Measurements from ENCODE around the gene POLR1G. TPM values are rescaled to one million over a fixed set of nuclear protein-coding genes. Genes with fewer than 3 reads are reported as not detected.

POLR1G gene
- total RNA-seq, 1 experiment from 2014 or later: 25.5 TPM

DNA sequence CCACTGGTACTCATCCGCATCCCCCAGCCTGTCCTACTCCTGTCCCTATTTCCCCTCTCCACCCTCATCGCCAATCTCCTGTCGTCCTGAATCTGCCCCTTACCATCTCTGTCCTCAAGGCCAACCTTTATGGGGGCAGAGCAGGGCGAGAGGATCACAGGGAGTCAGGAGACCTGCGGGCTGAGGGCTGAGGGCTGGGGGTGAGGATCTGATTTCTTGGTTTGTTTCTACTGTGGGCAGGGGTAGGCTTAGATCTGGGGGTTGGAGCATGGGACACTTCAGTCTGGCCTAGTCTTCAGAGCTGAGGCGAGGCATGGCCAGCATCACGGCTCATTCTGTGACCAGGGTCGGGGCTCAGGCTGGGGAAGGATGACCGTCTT, 33.8 kb downstream of the POLR1G start:
- no peaks in the 10 kb centered on the region for H3K27me3 ChIP-seq (replicated peaks)
- H3K4me3 ChIP-seq: peak overlapping the region; percentile 76
- H3K4me1 ChIP-seq (replicated peaks): peaks cover 40% of the 10 kb centered on the region
- peak overlapping the region; percentile 94 for H3K27ac ChIP-seq
- no peaks in the 10 kb centered on the region for H3K36me3 ChIP-seq
- no peak for DNase-seq (ENCODE audit: low read depth in 1 of 2, low spot score in 2 of 2)
- H3K9me3 ChIP-seq (replicated peaks): no peaks in the 10 kb centered on the region; the same call in 1 of the 2 replicates

DNA sequence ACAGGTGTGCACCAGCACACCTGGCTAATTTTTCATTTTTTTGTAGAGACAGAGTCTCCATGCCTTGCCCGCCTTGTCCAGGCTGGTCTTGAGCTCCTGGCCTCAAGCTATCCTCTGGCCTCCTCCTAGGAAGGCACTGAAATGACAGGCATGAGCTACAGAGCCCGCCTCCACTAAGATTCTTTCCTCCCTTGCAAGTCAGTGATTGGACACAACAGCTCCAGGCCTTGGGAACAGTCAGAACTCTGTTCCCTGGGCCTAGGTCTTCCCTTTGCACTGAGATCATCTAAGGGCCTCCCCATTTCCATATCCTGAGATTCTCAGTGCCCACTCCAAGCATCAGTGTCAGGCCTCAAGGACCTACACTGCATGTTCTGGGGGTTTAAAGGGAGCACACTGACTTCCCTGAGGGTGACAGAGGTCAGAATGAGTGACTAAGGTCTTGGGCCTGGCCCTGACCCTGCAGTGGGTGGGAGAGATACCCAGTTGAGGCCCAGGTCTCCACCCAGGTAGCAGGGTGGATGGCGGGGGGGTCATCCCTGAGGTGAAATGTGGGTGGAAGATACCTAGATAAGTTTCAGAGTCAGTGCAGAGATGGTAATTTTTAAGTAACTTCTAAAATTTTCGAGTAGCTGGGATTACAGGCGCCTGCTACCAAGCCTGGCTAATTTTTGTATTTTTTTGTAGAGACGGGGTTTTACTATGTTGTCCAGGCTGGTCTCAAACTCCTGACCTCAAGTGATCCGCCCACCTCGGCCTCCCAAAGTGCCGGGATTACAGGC, 34.6 kb downstream of the POLR1G start:
- Histone ChIP-seq H3K4me3 (no peak overlapping the region), H3K27ac (no peak overlapping the region), H3K9me3 (replicated peaks) (no peaks in the 10 kb centered on the region; the same call in 1 of the 2 replicates), H3K36me3 (no peaks in the 10 kb centered on the region), H3K4me1 (replicated peaks) (peaks cover 40% of the 10 kb centered on the region), H3K27me3 (replicated peaks) (no peaks in the 10 kb centered on the region)
- no peak for DNase-seq (ENCODE audit: low read depth in 1 of 2, low spot score in 2 of 2)

DNA sequence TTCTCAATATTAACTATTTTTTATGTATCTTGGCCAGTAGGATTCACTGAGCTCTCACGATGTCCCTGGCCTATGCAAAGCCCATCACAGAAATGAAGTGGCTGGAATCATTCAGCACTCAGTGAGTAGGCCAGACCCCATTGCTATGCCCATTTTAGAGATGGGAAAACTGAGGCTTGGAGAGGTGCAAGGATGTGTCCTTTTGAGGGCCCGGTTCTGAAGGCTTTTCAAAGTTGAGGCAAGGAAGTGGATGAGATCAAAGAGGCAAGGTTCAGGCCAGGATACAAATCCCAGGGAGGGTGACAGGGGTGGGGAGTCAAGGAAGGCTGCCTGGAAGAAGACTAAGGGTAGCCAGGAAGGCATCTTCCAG, 35.9 kb downstream of the POLR1G start:
- DNase-seq (ENCODE audit: low read depth in 1 of 2, low spot score in 2 of 2): no peak
- no peaks in the 10 kb centered on the region for H3K36me3 ChIP-seq
- peaks cover 40% of the 10 kb centered on the region for H3K4me1 ChIP-seq (replicated peaks)
- H3K9me3 ChIP-seq (replicated peaks): no peaks in the 10 kb centered on the region; the same call in 1 of the 2 replicates
- H3K27me3 ChIP-seq (replicated peaks): no peaks in the 10 kb centered on the region
- no peak overlapping the region for H3K27ac ChIP-seq
- H3K4me3 ChIP-seq: no peak overlapping the region

DNA sequence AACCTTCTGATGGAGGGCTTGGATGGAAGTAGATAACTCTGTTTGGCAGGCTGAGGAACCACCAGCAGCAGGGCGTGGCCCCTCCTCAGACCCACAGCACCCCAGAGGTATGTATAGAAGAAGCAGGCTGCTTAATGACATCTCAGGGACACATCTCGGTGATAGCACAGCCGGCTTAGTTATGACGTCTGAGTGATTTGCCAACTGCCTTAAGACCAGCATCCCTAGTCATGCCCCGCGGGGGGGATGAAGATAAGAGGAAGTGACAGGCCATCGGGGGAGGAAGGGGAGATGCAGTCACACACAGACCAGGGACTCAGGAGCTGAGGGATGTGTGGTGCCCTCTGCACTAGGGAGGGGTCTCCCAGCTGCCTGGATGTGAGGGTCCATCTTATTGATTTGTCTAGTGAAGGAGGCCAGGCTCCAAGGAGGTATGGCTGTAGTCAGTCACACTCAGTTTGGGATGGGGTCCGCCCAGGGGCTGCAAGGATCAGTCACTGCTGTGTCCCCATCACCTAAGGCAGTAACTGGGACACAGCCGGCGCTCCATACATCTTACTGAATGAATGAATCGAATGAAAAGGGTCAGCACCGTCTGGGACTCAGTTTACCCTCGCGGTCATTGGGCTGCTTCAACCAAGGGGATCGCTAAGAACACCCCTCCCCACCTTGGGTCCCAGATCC, 36.5 kb downstream of the POLR1G start:
- Histone ChIP-seq H3K4me1 (replicated peaks) (peaks cover 40% of the 10 kb centered on the region), H3K36me3 (no peaks in the 10 kb centered on the region), H3K27me3 (replicated peaks) (no peaks in the 10 kb centered on the region), H3K4me3 (peak overlapping the region; percentile 34), H3K27ac (peak overlapping the region; percentile 97), H3K9me3 (replicated peaks) (no peaks in the 10 kb centered on the region; the same call in 1 of the 2 replicates)
- no peak for DNase-seq (ENCODE audit: low read depth in 1 of 2, low spot score in 2 of 2)

DNA sequence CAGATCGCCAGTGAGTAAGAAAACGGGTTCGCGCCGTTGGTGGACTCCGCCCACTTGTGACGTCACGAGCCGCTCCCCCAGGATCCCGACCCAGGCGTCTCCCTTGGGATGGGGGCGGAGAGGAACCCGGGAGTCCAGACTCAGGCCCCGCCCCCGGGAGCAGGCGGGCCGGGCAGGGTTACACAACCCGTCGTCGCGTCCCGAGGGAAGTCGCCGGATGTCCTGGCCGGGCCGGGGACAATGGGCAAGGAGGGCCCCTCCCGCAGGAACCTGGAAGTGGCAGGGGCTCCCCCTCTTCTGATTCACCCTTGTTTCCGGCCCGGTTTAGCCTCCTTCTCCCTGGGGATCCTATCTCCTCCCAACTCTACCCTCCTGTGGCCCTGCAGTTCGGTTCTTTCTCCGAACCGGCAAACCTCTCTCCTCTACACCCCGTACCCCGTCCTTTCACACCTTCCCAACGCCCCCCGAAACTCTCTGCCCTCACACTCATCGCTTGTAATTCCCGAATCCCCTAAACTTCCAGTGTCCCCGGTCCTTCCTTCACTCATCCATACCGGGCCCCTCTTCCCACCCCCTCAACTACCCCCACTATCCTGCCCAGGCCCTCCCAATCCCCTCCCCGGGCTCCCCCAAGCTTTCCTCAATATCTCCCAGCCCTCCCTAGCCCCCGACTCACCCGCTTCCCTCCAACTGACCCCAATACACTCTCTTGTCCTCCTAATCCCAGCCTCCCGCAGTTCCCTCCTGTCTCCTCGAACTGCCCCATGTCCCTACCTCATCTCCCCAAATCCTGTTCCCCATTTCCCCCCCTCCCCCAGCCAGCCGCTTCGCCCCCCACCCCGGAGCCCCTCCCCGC, 37.2 kb downstream of the POLR1G start:
- no peaks in the 10 kb centered on the region for H3K27me3 ChIP-seq (replicated peaks)
- H3K27ac ChIP-seq: peak overlapping the region; percentile 97
- peak; percentile 98 to 99 for DNase-seq (ENCODE audit: low read depth in 1 of 2, low spot score in 2 of 2)

GRCh38 chr19:45444318-45445041, 38.0 kb downstream of the POLR1G start:
- Histone ChIP-seq H3K4me3 (no peak overlapping the region), H3K9me3 (replicated peaks) (no peaks in the 10 kb centered on the region; the same call in 1 of the 2 replicates), H3K27ac (peak overlapping the region; percentile 60), H3K4me1 (replicated peaks) (peaks cover 36% of the 10 kb centered on the region), H3K27me3 (replicated peaks) (no peaks in the 10 kb centered on the region), H3K36me3 (no peaks in the 10 kb centered on the region)
- DNase-seq (ENCODE audit: low read depth in 1 of 2, low spot score in 2 of 2): peak; percentile 69 to 94

More for the DNA sequence above, 37.2 kb downstream of the POLR1G start:
- peaks cover 40% of the 10 kb centered on the region for H3K4me1 ChIP-seq (replicated peaks)
- H3K9me3 ChIP-seq (replicated peaks): no peaks in the 10 kb centered on the region; the same call in 1 of the 2 replicates
- peak overlapping the region; percentile 34 for H3K4me3 ChIP-seq
- no peaks in the 10 kb centered on the region for H3K36me3 ChIP-seq

GRCh38 chr19:45445139-45445538, 38.7 kb downstream of the POLR1G start:
- Histone ChIP-seq H3K27ac (no peak overlapping the region), H3K27me3 (replicated peaks) (no peaks in the 10 kb centered on the region), H3K36me3 (no peaks in the 10 kb centered on the region), H3K9me3 (replicated peaks) (no peaks in the 10 kb centered on the region; the same call in 1 of the 2 replicates), H3K4me1 (replicated peaks) (peaks cover 34% of the 10 kb centered on the region), H3K4me3 (no peak overlapping the region)
- DNase-seq (ENCODE audit: low read depth in 1 of 2, low spot score in 2 of 2): no peak

- Histone ChIP-seq H3K27ac (no peak overlapping the region), H3K9me3 (replicated peaks) (no peaks in the 10 kb centered on the region; the same call in 1 of the 2 replicates), H3K27me3 (replicated peaks) (no peaks in the 10 kb centered on the region), H3K4me3 (no peak overlapping the region), H3K36me3 (no peaks in the 10 kb centered on the region), H3K4me1 (replicated peaks) (peaks cover 32% of the 10 kb centered on the region)
- no peak for DNase-seq (ENCODE audit: low read depth in 1 of 2, low spot score in 2 of 2)
Measured at GRCh38 chr19:45446295-45446694, 39.9 kb downstream of the POLR1G start.

GRCh38 chr19:45446944-45447343, 40.5 kb downstream of the POLR1G start:
- H3K4me1 ChIP-seq (replicated peaks): peaks cover 38% of the 10 kb centered on the region
- no peak for DNase-seq (ENCODE audit: low read depth in 1 of 2, low spot score in 2 of 2)
- H3K27ac ChIP-seq: no peak overlapping the region
- H3K4me3 ChIP-seq: no peak overlapping the region
- H3K9me3 ChIP-seq (replicated peaks): no peaks in the 10 kb centered on the region; the same call in 1 of the 2 replicates
- no peaks in the 10 kb centered on the region for H3K36me3 ChIP-seq
- no peaks in the 10 kb centered on the region for H3K27me3 ChIP-seq (replicated peaks)

- no peak overlapping the region for H3K4me3 ChIP-seq
- H3K27ac ChIP-seq: no peak overlapping the region
- no peak for DNase-seq (ENCODE audit: low read depth in 1 of 2, low spot score in 2 of 2)
Measured at GRCh38 chr19:45448425-45448756, 41.9 kb downstream of the POLR1G start.

DNA sequence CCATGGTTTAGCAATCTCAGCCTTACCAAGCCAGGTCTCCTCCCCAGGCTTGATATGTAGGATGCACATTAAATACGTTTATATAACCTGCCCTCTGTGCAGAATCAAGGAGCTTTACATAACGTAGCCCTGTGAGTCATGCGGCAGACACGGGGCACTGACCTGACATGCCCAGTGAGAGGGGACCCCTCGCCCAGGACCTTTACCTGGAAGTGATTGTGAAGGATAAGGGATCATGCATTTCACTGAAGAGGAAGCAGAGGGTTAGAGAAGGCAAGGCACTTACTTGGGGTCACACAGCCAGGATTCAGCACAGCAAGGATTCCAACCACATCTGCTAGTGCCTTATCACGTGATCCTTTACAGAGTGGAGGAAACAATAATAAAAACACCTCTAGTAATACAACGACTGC, 42.4 kb downstream of the POLR1G start:
- no peak overlapping the region for H3K4me3 ChIP-seq
- H3K36me3 ChIP-seq: no peaks in the 10 kb centered on the region
- DNase-seq (ENCODE audit: low read depth in 1 of 2, low spot score in 2 of 2): no peak
- H3K9me3 ChIP-seq (replicated peaks): no peaks in the 10 kb centered on the region
- H3K27me3 ChIP-seq (replicated peaks): no peaks in the 10 kb centered on the region
- H3K27ac ChIP-seq: no peak overlapping the region
- peaks cover 43% of the 10 kb centered on the region for H3K4me1 ChIP-seq (replicated peaks)

More at GRCh38 chr19:45448425-45448756, 41.9 kb downstream of the POLR1G start:
- Histone ChIP-seq H3K9me3 (replicated peaks) (no peaks in the 10 kb centered on the region), H3K27me3 (replicated peaks) (no peaks in the 10 kb centered on the region), H3K36me3 (no peaks in the 10 kb centered on the region), H3K4me1 (replicated peaks) (peaks cover 42% of the 10 kb centered on the region)

DNA sequence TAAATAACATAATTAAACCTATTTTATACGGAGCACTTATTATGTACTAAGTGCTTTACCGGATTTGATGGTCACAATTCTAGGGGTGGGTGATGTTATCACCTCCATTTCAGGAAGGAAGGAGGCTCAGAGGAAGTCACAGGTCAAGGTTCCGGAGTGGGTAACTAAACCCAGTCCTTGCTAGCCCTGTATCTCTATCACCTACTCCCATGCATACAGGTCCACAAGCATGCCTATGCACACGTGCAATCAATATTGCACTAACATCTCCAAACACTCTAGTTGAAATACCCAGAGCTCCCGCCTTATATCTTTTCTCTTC, 43.5 kb downstream of the POLR1G start:
- Histone ChIP-seq H3K4me1 (replicated peaks) (peaks cover 46% of the 10 kb centered on the region), H3K9me3 (replicated peaks) (no peaks in the 10 kb centered on the region), H3K4me3 (peak overlapping the region; percentile 45), H3K27ac (peak overlapping the region; percentile 94), H3K27me3 (replicated peaks) (no peaks in the 10 kb centered on the region), H3K36me3 (no peaks in the 10 kb centered on the region)
- DNase-seq (ENCODE audit: low read depth in 1 of 2, low spot score in 2 of 2): no peak

- no peaks in the 10 kb centered on the region for H3K9me3 ChIP-seq (replicated peaks)
- peaks cover 57% of the 10 kb centered on the region for H3K4me1 ChIP-seq (replicated peaks)
- peak overlapping the region; percentile 45 for H3K4me3 ChIP-seq
- peak overlapping the region; percentile 94 for H3K27ac ChIP-seq
- DNase-seq (ENCODE audit: low read depth in 1 of 2, low spot score in 2 of 2): peak in 1 of 2 experiments; percentile 67
- H3K36me3 ChIP-seq: no peaks in the 10 kb centered on the region
- no peaks in the 10 kb centered on the region for H3K27me3 ChIP-seq (replicated peaks)
Measured at GRCh38 chr19:45451131-45451849, 44.8 kb downstream of the POLR1G start.

Measured in SJSA1 (cell line).